CD4-positive, alpha-beta T cell treated with Interleukin-17A for 1 hour (primary cell): Measurements from ENCODE around the gene ZNF768.
A peak's percentile ranks its signal among the peaks of the same experiment; 100 is the strongest.
"Not testable (repeated sequence)": the region's sequence is repeated elsewhere in the genome, so short reads cannot be mapped to it uniquely, and the experiment has no call there.

ENCODE experiments used
- DNase-seq: peaks from one replicate; pipeline ENCODE4 v3.0.0-alpha.2; 2020

ZNF768 gene

DNA sequence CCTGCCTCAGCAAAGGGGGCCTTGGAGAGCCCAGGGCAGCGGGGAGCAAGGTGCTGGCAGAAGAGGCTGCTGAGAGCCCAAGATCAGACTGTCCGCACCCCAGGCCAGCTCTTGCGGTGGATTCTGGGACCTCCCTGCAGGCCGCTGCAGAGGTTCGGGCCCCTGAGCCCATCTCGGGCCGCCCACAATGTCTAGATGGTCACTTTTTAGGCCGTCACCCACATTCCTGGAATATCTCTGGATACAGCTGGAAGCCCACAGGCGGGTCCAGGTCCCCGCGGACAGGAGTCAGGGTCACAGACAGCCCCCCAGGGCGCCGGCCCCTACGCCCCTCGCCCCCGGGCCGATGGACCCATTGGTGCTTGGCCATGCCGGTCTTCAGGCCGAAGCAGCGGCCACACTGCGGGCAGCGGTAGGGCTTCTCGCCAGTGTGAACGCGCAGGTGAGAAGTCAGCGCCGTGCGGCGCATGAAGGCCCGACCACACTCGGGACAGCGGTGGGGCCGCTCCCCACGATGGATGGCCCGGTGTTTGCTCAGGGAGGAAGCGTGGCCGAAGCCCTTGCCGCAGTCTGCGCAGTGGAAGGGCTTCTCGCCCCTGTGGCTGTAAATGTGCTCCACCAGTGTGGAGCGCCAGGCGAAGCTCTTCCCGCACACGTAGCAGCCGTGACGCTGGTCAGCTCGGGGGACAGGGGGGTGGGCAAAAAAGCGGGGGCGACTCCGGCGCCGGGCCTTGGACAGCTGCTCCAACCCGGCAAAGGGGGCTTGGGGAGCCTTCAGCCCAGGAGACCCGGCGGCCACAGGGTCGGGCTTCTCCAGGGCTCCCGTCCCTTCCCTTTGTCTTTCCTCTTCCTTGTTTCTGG lies 6.1 kb upstream of the ZNF768 start:
- no peak for DNase-seq

DNA sequence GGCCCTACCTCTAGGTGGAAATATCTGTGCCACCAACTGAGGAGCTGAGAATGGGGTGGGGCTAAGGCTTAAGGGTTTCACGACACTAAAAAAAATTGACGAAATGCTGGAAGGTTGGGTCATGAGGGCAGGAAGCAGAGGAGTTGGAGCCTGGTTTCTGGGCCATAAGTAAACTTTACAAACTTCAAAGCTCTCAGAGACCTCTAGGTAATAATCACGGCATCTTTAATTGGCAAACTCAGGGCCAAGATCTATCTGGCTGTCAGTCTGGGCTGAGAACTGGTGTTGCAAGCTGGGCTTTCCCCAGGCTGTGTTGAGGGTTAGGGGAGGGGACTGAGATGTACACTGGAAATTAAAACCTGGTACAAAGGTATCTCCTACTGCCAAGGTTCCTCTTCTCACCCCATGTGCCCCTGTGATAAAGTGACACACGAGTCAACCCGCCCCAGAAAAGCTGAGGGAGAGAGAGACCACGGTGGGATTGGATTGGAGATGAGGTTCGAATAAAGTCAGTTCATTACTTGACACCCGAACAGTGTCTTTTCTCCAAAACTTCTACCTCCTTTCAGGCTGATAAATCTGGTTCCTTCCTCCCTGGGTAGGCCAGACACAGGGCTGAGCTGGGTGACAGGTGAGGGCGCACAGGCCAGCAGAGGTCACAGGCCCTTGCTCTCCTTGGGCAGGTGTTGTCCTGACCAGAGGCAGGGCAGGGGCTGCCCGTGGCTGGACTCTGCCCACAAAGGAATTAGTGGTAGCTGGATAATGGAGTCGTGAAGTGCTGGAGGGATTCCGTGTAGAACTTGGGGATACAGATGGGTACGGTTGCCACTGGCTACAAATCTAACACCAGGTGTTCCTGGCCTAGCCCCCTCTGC lies 4.0 kb upstream of the ZNF768 start:
- peak; percentile 55 for DNase-seq

GRCh38 chr16:30528799-30529457 lies 2.6 kb upstream of the ZNF768 start:
- DNase-seq: no peak

GRCh38 chr16:30527635-30528178 lies 1.3 kb upstream of the ZNF768 start:
- peak; percentile 30 for DNase-seq

DNA sequence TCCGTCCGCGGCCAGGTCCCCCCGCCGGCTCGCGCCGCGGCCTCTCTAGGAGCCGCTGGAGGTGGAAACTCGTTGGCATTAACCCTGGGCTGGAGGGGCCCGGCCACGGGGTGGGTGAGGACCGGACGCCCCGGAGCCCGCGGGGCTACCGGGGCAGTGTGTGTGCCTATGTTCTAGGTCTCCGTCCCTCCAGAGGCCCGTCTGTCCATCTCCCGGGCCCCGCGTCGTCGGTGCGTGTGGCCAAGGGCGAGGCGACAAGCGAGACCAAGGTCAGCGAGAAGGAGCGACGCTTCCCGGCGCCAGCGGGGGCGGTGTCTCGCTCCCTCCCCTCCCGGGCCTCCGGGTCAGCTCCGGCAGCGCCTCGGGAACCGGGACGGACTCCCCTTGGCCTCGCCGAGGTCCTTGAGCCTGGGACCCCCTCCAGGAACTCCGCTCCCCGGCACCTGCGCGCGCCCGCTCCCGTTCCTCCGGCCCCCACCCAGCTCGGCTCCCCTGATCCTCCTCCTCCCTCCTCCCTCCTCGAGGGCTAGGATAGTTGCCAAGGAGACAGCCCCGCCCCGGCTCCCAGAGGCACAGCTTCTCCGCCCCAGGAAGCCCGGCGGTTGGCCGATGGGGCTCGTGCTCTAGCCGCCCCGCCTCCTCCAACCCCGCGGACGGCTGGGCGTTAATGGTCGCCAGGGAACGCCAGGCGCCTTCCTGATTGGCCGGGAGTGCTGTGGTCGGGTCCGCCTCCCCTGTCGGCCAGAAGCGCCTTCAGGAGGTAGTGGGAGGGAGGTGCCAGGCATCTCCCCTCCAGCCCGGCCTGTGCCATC lies 663 bp upstream of the ZNF768 start:
- DNase-seq: peak; percentile 94

GRCh38 chr16:30525844-30526136 lies 576 bp downstream of the ZNF768 start:
- DNase-seq: no peak

GRCh38 chr16:30524575-30525568 lies 1.5 kb downstream of the ZNF768 start:
- DNase-seq: no peak

GRCh38 chr16:30523768-30524574 lies 2.4 kb downstream of the ZNF768 start:
- DNase-seq: no peak

GRCh38 chr16:30522702-30523463 lies 3.5 kb downstream of the ZNF768 start:
- DNase-seq: not testable (repeated sequence)

- no peak for DNase-seq
Observed at GRCh38 chr16:30521873-30522641, 4.3 kb downstream of the ZNF768 start.

- no peak for DNase-seq
Observed at GRCh38 chr16:30521476-30521872, 4.9 kb downstream of the ZNF768 start.

- DNase-seq: no peak
Observed at GRCh38 chr16:30519120-30520049, 7.0 kb downstream of the ZNF768 start.

GRCh38 chr16:30518552-30518951 lies 7.8 kb downstream of the ZNF768 start:
- no peak for DNase-seq

DNA sequence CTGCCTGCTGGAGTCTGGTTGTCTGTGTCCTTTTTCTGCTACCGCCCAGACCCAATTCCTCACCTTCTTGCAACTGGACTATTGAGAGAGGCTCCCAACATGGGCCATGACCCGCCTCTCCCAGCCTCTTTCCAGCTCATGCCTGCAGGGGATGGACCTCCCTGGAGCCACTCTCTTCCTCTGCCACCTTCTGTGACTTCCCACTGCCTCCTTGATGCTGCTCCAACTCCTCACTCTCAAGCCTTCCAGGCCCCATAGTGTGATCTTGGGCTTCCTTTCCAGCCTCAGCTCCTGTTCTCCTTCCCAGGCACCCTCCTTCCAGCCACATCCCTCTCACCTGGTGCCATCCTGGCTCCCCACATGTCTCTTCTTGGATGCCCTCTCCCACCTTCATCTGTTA lies 11.1 kb downstream of the ZNF768 start:
- no peak for DNase-seq

DNA sequence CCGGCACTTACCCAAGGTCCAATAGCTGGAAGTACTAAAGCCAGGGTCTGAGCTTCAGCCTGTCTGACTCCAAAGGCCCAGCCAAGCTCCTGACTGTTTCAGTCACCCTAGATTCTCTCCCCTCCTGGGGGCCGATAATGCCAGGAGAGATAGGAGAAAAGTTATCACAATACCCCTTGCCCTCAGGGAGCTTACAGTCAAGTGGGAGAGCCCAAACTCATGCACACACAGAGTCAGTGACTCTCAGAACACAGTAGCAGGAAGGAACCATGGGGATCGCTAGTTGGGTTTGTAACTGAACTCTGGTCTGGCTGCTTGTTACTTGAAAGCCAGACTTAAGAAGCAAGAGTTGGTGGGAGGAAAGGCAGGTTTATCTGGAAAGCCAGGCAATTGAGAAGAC lies 14.9 kb downstream of the ZNF768 start:
- no peak for DNase-seq

DNA sequence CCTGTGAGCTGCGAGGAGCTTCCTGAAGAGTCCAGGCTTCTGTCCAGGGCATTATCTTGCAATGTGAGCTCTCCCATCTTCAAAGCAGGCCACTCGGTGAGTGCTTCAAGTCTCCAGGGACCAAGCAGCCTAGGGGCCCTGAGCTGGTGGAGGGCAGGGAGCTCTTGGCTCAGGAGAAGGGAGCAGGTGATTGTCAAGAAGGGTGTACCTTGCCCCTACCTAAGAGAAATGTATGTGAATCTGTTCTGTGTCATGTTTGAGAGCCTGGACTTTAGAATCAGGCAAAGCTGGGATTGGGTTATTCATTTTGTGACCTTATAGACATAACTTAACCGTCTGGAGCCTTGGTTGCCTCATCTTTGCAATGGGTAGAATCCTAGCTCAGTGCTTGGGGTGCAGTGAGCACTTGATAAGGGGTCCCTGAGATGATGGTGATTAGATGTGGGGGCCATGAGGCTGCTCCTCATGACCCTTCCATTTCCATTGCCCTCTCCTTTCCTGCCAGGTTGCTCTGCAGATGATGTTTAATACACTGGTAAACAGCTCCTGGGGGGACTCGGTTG lies 15.9 kb downstream of the ZNF768 start:
- no peak for DNase-seq
